DND-41 (cell line): ENCODE results near the gene WNT9B.

Experiments
- EZH2 ChIP-seq: IDR thresholded peaks from 3 replicates; pipeline ENCODE4 v1.6.1; 2012; ENCODE audit warnings: borderline replicate concordance, low read depth, mild to moderate bottlenecking, moderate library complexity, low read length, inconsistent platforms; ENCODE audit not compliant: severe bottlenecking
- TF ChIP-seq, protein P1 (sequence below): IDR thresholded peaks from 2 replicates; pipeline ENCODE4 v1.5.1; 2012; ENCODE audit warnings: borderline replicate concordance, low read length, moderate library complexity, mild to moderate bottlenecking; ENCODE audit not compliant: poor library complexity, severe bottlenecking; ENCODE audit errors: extremely low read depth

DNA sequence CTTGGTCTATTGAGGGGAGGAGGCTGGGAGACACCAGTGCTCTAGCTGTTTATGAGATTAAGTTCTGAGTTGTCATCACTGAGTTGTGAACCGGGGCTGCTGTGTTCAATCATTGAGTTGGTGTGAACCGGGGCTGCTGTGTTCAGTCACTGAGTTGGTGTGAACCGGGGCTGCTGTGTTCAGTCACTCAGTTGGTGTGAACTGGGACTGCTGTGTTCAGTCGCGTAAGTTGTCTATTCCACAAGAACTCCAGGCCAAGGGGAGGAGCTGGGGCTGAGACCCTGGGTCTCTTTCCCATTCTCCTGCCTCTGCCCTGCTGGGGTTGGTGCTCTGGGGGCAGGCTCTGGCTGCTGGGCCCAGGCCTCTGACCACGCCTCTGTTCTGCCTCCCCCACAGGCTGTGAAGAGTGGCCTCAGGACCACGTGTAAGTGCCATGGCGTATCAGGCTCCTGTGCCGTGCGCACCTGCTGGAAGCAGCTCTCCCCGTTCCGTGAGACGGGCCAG, 24.5 kb downstream of the WNT9B start:
- TF ChIP-seq, protein P1, sequence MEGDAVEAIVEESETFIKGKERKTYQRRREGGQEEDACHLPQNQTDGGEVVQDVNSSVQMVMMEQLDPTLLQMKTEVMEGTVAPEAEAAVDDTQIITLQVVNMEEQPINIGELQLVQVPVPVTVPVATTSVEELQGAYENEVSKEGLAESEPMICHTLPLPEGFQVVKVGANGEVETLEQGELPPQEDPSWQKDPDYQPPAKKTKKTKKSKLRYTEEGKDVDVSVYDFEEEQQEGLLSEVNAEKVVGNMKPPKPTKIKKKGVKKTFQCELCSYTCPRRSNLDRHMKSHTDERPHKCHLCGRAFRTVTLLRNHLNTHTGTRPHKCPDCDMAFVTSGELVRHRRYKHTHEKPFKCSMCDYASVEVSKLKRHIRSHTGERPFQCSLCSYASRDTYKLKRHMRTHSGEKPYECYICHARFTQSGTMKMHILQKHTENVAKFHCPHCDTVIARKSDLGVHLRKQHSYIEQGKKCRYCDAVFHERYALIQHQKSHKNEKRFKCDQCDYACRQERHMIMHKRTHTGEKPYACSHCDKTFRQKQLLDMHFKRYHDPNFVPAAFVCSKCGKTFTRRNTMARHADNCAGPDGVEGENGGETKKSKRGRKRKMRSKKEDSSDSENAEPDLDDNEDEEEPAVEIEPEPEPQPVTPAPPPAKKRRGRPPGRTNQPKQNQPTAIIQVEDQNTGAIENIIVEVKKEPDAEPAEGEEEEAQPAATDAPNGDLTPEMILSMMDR = no peak
- TF ChIP-seq EZH2 = no peak
